CD4-positive, CD25-positive, alpha-beta regulatory T cell (primary cell): Measurements from ENCODE around the gene SPINK8. TPM values are rescaled to one million over a fixed set of nuclear protein-coding genes. Genes with fewer than 3 reads are reported as not detected.
A peak's percentile ranks its signal among the peaks of the same experiment; 100 is the strongest.

Experiments
- ATAC-seq, 2 donors: fragments of 150-1000 bp; cut with Tn5 transposase; one replicate each; pipeline ENCODE4 v1.10.0; 2021; ENCODE audit warnings: low read depth in 2 of 2, moderate number of reproducible peaks in 2 of 2, moderate library complexity in 1 of 2
- DNase-seq, 3 donors: peaks; one replicate each; pipeline versions ENCODE4 v3.0.0 to v3.0.0-alpha.2; 2012 to 2022; ENCODE audit warnings: mixed read lengths in 1 of 3
- H3K27ac ChIP-seq: one replicate; pipeline ENCODE4 v1.7.0; 2013; ENCODE audit warnings: mild to moderate bottlenecking, low read length; ENCODE audit not compliant: insufficient read depth, poor library complexity, severe bottlenecking
- H3K27me3 ChIP-seq: one replicate; pipeline ENCODE4 v1.7.0; 2013; ENCODE audit warnings: low read length; ENCODE audit not compliant: control insufficient read depth, insufficient read depth
- H3K36me3 ChIP-seq: one replicate; pipeline ENCODE4 v1.7.0; 2013; ENCODE audit warnings: mild to moderate bottlenecking, low read length, moderate library complexity; ENCODE audit not compliant: control insufficient read depth, insufficient read depth
- H3K4me1 ChIP-seq: 2 replicates; pipeline ENCODE4 v1.7.0; 2013; ENCODE audit warnings: mild to moderate bottlenecking, low read length; ENCODE audit not compliant: insufficient read depth, control insufficient read depth, poor library complexity, severe bottlenecking
- H3K4me3 ChIP-seq: one replicate; pipeline ENCODE4 v1.7.0; 2013; ENCODE audit warnings: low read depth, mild to moderate bottlenecking, low read length, moderate library complexity
- H3K9me3 ChIP-seq, 2 experiments: 1 replicate in 1 of 2; 2 replicates in 1 of 2; pipeline ENCODE4 v1.7.0; 2013; ENCODE audit warnings: low read length in 2 of 2, mild to moderate bottlenecking in 1 of 2, moderate library complexity in 1 of 2; ENCODE audit not compliant: control insufficient read depth in 2 of 2
- H3K27ac Mint-ChIP-seq, 3 donors: one replicate each; pipeline ENCODE4 v1.8.0; 2020 to 2022; ENCODE audit warnings: mild to moderate bottlenecking in 3 of 3, mixed read lengths in 3 of 3, moderate library complexity in 2 of 3
- H3K27me3 Mint-ChIP-seq: one replicate; pipeline ENCODE4 v1.8.0; 2022; ENCODE audit warnings: mild to moderate bottlenecking, mixed read lengths
- H3K36me3 Mint-ChIP-seq: one replicate; pipeline ENCODE4 v1.8.0; 2020; ENCODE audit warnings: mixed read lengths
- H3K4me1 Mint-ChIP-seq, 4 donors: one replicate each; pipeline ENCODE4 v1.8.0; 2020 to 2022; ENCODE audit warnings: mixed read lengths in 4 of 4, mild to moderate bottlenecking in 1 of 4
- H3K4me3 Mint-ChIP-seq, 4 donors: one replicate each; pipeline ENCODE4 v1.8.0; 2020 to 2022; ENCODE audit warnings: mild to moderate bottlenecking in 4 of 4, mixed read lengths in 4 of 4, moderate library complexity in 3 of 4
- H3K9me3 Mint-ChIP-seq, 7 donors: one replicate each; pipeline ENCODE4 v1.8.0; 2020 to 2022; ENCODE audit warnings: mixed read lengths in 7 of 7, mild to moderate bottlenecking in 3 of 7, moderate library complexity in 2 of 7
- polyA plus RNA-seq, 4 donors: library from polyadenylated mRNA; unstranded; fragments of 300-500 nt; fragmentation: Illumina TruSeq; gene quantifications; one replicate each; pipeline ENCODE4 v1.2.3, GENCODE V29; 2021
- total RNA-seq: library from RNA; stranded (reverse); gene quantifications from one replicate; pipeline ENCODE4 v1.2.3, GENCODE V29; 2022

The SPINK8 gene
- total and polyA plus RNA-seq, 5 donors from 2014 or later = not detected

DNA sequence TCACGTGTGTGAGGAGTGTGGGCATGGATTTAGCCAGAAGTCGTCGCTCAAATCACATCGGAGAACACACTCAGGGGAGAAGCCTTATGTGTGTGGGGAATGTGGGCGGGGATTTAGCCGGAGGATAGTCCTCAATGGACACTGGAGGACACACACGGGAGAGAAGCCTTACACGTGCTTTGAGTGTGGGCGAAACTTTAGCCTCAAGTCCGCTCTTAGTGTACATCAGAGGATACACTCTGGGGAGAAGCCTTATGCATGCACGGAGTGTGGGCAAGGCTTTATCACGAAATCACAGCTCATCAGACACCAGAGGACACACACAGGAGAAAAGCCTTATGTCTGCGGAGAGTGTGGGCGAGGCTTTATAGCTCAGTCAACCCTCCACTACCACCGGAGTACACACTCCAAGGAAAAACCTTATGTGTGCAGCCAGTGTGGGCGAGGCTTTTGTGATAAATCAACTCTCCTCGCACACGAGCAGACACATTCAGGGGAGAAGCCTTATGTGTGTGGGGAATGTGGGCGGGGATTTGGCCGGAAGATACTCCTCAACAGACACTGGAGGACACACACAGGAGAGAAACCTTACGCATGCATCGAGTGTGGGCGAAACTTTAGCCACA is 64.4 kb downstream of the SPINK8 start:
- Histone ChIP-seq H3K4me1 (peaks cover 23% of the 10 kb centered on the region), H3K9me3 (no peaks in the 10 kb centered on the region), H3K36me3 (peaks cover 11% of the 10 kb centered on the region), H3K27ac (peak overlapping the region; percentile 77), H3K4me3 (peak overlapping the region; percentile 73), H3K27me3 (no peaks in the 10 kb centered on the region)
- peak overlapping the region; percentile 54 to 92 (median 81) for H3K4me3 Mint-ChIP-seq
- no peaks in the 10 kb centered on the region for H3K9me3 Mint-ChIP-seq
- ATAC-seq (peak; percentile 13), DNase-seq (peak in 2 of 3 donors; percentile 10 to 37)
- peaks cover 10% of the 10 kb centered on the region for H3K36me3 Mint-ChIP-seq
- no peaks in the 10 kb centered on the region for H3K27me3 Mint-ChIP-seq
- H3K4me1 Mint-ChIP-seq = peaks cover 7 to 43% (median 22%) of the 10 kb centered on the region in 4 donors
- peak overlapping the region; percentile 84 to 99 (median 94) for H3K27ac Mint-ChIP-seq

DNA sequence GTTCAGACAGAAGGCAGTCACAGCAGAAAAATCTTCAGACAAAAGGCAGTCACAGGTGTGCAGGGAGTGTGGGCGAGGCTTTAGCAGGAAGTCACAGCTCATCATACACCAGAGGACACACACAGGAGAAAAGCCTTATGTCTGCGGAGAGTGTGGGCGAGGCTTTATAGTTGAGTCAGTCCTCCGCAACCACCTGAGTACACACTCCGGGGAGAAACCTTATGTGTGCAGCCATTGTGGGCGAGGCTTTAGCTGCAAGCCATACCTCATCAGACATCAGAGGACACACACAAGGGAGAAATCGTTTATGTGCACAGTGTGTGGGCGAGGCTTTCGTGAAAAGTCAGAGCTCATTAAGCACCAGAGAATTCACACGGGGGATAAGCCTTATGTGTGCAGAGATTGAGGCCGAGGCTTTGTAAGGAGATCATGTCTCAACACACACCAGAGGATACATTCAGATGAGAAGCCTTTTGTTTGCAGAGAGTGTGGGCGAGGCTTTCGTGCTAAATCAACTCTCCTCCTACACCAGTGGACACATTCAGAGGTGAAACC is 65.0 kb downstream of the SPINK8 start:
- peaks cover 16% of the 10 kb centered on the region for H3K36me3 ChIP-seq
- peak overlapping the region; percentile 77 for H3K27ac ChIP-seq
- H3K27me3 Mint-ChIP-seq = no peaks in the 10 kb centered on the region

DNA sequence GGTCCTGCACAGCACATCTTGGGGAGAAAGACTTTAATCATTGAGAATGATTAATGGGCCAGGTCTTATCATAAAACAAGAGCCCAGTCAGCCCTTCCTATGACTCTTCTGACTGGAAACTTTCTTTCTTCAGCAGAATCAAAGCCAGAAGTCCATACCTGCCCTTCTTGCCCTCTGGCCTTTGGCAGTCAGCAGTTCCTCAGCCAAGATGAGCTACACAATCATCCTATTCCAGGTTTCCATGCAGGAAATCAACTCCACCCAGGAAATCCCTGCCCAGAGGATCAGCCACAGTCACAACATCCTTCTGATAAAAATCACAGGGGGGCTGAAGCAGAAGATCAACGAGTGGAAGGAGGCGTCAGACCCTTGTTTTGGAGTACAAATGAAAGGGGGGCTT is 65.7 kb downstream of the SPINK8 start:
- H3K9me3 ChIP-seq = no peaks in the 10 kb centered on the region
- peaks cover 7 to 34% (median 23%) of the 10 kb centered on the region in 4 donors for H3K4me1 Mint-ChIP-seq
- H3K27me3 Mint-ChIP-seq = no peaks in the 10 kb centered on the region
- H3K36me3 ChIP-seq = peaks cover 17% of the 10 kb centered on the region
- peaks cover 23% of the 10 kb centered on the region for H3K4me1 ChIP-seq
- H3K27ac ChIP-seq = peak overlapping the region; percentile 77
- no peaks in the 10 kb centered on the region for H3K9me3 Mint-ChIP-seq
- H3K4me3 Mint-ChIP-seq = peak overlapping the region in 3 of 4 donors; percentile 0 to 92 (median 36)
- DNase-seq (no peak), ATAC-seq (no peak)
- H3K36me3 Mint-ChIP-seq = peaks cover 14% of the 10 kb centered on the region
- peak overlapping the region; percentile 84 to 99 (median 94) for H3K27ac Mint-ChIP-seq
- H3K4me3 ChIP-seq = peak overlapping the region; percentile 73
- H3K27me3 ChIP-seq = no peaks in the 10 kb centered on the region

More for the DNA sequence above, 65.0 kb downstream of the SPINK8 start:
- H3K4me1 Mint-ChIP-seq = peaks cover 7 to 39% (median 23%) of the 10 kb centered on the region in 4 donors
- H3K36me3 Mint-ChIP-seq = peaks cover 14% of the 10 kb centered on the region
- H3K27me3 ChIP-seq = no peaks in the 10 kb centered on the region
- H3K4me3 Mint-ChIP-seq = peak overlapping the region; percentile 54 to 92 (median 81)
- DNase-seq = peak; percentile 54 to 95 (median 80)
- peak overlapping the region; percentile 73 for H3K4me3 ChIP-seq
- no peaks in the 10 kb centered on the region for H3K9me3 ChIP-seq
- peaks cover 23% of the 10 kb centered on the region for H3K4me1 ChIP-seq
- peak; percentile 98 to 99 for ATAC-seq
- peak overlapping the region; percentile 84 to 99 (median 94) for H3K27ac Mint-ChIP-seq
- no peaks in the 10 kb centered on the region for H3K9me3 Mint-ChIP-seq

DNA sequence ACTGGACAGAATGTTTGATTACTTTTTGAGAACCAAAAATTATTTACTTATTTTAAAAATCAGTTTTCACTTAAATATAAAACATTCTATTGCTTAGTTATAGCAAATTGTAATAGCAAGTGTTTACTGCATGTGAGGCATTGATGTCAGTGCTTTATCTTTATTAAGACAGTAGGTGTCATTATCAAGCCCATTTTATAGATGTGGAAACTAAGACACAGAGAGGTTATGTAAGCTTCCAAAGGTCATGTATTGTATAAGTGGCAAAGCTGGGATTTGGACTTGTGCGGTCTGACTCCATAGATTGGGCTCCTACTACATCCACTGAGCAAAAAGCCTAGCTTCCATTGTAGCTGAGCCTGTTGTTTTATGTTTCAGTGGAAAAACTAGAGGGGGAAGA is 74.9 kb downstream of the SPINK8 start:
- no peak overlapping the region for H3K27ac ChIP-seq
- ATAC-seq (no peak), DNase-seq (no peak)
- H3K36me3 ChIP-seq = peaks cover 51% of the 10 kb centered on the region
- H3K4me1 ChIP-seq = no peaks in the 10 kb centered on the region
- H3K27ac Mint-ChIP-seq = peak overlapping the region in 2 of 3 donors; percentile 39 to 70
- H3K4me1 Mint-ChIP-seq = peaks cover 4 to 17% (median 9%) of the 10 kb centered on the region in 4 donors
- H3K4me3 Mint-ChIP-seq = no peak overlapping the region
- peaks cover 0 to 4% (median 0%) of the 10 kb centered on the region in 7 donors for H3K9me3 Mint-ChIP-seq
- no peaks in the 10 kb centered on the region for H3K27me3 ChIP-seq
- no peaks in the 10 kb centered on the region for H3K27me3 Mint-ChIP-seq
- H3K36me3 Mint-ChIP-seq = peaks cover 55% of the 10 kb centered on the region
- no peak overlapping the region for H3K4me3 ChIP-seq
- no peaks in the 10 kb centered on the region for H3K9me3 ChIP-seq

Other genes with a start within 250 kb of the SPINK8 start
- gene CDC25A, start 145.2 kb downstream of the SPINK8 start, total RNA-seq = 0.72 TPM
- under 1 TPM in 3 of 4 donors, not detected in 1; 0.06 to 0.78 (median 0.13) TPM for gene CDC25A, start 145.2 kb downstream of the SPINK8 start, polyA plus RNA-seq
- gene CAMP, start 110.2 kb downstream of the SPINK8 start, total RNA-seq = not detected
- not detected for gene CAMP, start 110.2 kb downstream of the SPINK8 start, polyA plus RNA-seq
- gene ZNF589, start 92.6 kb downstream of the SPINK8 start, total RNA-seq = 33.4 TPM
- gene ZNF589, start 92.6 kb downstream of the SPINK8 start, polyA plus RNA-seq = 1 to 10 TPM; 2.9 to 6.4 (median 4.8) TPM
- 12.6 TPM for gene NME6, start 32.3 kb downstream of the SPINK8 start, total RNA-seq
- gene NME6, start 32.3 kb downstream of the SPINK8 start, polyA plus RNA-seq = 10 to 100 TPM; 63.8 to 68.6 (median 65.0) TPM
- gene FBXW12, start 38.6 kb upstream of the SPINK8 start, total RNA-seq = not detected
- not detected for gene FBXW12, start 38.6 kb upstream of the SPINK8 start, polyA plus RNA-seq
- gene PLXNB1, start 96.4 kb upstream of the SPINK8 start, total RNA-seq = 5.2 TPM
- under 1 TPM in 1 of 4 donors, not detected in 3; 0.07 TPM for gene PLXNB1, start 96.4 kb upstream of the SPINK8 start, polyA plus RNA-seq
- 4.6 TPM for gene CCDC51, start 106.5 kb upstream of the SPINK8 start, total RNA-seq
- 10 to 100 TPM in 1 of 4 donors, 1 to 10 TPM in 3; 7.1 to 13.7 (median 9.1) TPM for gene CCDC51, start 106.5 kb upstream of the SPINK8 start, polyA plus RNA-seq
- gene TMA7, start 106.6 kb upstream of the SPINK8 start, total RNA-seq = 248 TPM
- gene TMA7, start 106.6 kb upstream of the SPINK8 start, polyA plus RNA-seq = 100 to 1,000 TPM; 664 to 743 (median 695) TPM
- 11.5 TPM for gene ATRIP, start 113.1 kb upstream of the SPINK8 start, total RNA-seq
- gene ATRIP, start 113.1 kb upstream of the SPINK8 start, polyA plus RNA-seq = 10 to 100 TPM in 3 of 4 donors, 1 to 10 TPM in 1; 9.6 to 14.7 (median 13.3) TPM
- 197 TPM for gene SHISA5, start 170.5 kb upstream of the SPINK8 start, total RNA-seq
- 100 to 1,000 TPM; 415 to 598 (median 440) TPM for gene SHISA5, start 170.5 kb upstream of the SPINK8 start, polyA plus RNA-seq
- gene PFKFB4, start 223.1 kb upstream of the SPINK8 start, total RNA-seq = 1.8 TPM
- gene PFKFB4, start 223.1 kb upstream of the SPINK8 start, polyA plus RNA-seq = 1 to 10 TPM in 3 of 4 donors, under 1 TPM in 1; 0.96 to 1.5 (median 1.4) TPM
- gene UCN2, start 230.1 kb upstream of the SPINK8 start, total RNA-seq = not detected
- not detected for gene UCN2, start 230.1 kb upstream of the SPINK8 start, polyA plus RNA-seq